ENCODE data around the gene QSOX2.

Gene QSOX2

DNA sequence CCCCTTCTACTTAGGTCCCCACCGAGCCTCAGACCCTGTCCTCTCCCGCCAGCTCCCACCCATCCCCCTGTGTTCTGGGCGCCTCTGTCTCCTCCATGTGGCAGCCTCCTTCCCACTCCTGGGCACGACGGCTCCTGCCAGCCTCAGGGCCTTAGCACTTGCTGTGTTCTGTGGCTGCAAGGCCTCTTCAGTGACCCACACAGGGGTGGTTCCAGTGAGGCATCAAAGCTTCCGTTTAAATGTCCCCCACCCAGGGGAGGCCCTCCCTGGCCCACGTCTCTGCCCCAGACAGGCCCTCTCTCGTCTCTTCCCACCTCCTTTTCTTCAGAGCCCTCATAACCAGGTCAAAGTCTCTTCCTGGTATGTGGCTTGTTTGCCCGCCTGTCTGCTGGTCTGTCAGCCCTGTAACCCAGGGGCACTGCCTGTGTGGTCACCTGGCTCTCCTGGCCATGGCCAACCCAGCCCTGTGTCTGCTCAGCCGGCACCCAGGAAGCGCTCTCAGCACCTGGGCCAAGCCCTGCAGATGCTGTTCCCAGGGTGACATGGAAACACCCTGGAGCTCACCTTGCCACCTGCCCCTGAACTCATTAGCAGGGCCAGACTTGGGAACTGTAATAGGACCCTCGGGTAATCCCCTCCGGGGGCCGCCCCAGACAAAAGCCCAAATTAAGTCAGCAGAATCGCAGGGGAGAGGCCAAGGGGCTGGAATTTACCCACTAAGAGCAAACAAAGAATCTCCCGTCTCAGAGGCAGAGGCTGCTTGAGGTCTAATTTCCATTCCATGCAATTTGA is 74.4 kb downstream of the QSOX2 start:
- peak; percentile 57 for DNase-seq

DNA sequence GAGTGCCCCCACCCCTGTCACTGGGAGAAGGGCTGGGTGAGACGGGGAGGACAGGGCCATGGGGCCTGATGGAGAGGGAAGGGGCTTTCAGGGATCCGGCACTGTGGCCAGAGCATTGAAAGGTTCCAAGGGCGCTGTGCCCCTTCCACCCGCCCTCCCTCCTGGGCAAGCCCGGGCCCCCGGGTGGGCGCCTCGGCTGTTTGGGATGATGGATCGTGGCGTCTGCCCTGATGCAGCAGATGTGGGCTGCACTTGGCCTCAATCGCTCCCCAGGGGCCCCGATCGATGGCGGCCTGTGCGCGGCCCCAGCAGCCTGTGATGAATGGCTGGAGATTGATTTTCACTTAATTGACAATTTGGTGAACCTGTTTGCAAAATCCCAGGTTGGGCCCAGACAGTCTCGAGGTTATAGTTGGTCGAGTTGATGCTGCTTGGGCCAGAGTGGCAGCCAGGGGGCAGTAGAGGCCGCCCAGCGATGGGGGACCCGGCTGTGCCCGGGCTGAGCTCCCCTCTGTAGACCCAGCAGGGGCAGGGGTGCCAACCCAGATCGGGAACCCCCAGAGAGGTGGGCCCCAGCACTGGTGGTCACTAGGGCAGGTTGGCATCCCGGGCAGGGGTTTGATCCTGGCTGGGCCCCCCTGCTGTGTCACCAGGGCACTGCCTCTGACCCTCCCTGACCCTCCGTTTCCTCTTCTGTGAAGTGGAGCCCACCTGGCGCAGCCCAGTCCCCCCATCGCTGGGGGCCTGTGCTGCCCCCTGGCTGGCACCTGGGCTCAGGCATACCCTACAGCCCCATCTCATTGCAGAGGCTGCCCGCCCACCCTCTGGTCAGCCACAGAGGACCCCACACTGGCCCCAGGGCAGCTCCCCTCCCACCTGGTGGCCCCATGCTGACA is 75.4 kb downstream of the QSOX2 start:
- no peak for DNase-seq

DNA sequence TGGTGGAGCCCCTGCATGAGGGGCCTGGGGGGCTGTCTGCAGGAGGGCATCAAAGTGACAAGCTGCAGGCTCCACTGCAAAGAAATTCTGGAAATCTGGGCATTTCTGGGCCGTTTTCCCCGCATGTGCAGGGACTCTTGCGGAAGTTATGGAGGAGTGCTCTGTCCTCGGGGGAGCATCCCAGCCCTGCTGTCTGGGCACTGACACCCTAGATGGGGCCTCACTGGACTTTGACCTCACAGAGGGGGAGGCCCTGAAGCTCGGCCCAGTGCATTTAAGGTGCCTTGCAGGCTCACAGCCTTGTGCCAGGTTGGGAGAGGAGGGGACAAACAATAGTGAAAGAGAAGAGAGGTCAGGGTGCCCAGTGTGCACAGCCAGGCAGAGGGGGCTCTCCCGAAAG is 76.1 kb downstream of the QSOX2 start:
- DNase-seq = no peak

DNA sequence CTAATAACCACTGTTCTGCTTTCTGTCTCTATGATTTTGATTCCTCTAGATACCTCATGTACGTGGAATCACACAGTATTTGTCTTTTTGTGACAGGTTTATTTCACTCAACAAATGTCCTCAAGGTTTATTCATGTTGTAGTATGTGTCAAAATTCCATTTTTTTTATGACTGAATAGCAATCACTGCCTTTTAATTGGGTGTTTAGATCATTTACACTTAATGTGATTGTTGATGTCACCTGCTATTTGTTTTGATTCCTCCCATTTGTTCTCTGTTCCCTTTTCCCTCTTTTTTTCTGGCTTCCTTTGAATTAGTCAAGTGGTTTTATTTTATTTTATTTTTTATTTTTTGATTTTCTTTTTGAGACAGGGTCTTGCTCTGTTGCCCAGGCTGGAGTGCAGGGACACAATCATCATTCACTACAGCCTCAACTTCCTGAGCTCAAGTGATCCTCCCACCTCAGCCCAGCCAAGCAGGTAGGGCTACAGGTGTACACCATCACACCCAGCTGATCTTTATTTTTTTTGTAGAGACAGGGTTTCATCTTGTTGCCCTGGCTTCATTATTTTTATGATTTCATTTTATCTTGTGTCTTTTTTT is 82.3 kb downstream of the QSOX2 start:
- DNase-seq = no peak

DNA sequence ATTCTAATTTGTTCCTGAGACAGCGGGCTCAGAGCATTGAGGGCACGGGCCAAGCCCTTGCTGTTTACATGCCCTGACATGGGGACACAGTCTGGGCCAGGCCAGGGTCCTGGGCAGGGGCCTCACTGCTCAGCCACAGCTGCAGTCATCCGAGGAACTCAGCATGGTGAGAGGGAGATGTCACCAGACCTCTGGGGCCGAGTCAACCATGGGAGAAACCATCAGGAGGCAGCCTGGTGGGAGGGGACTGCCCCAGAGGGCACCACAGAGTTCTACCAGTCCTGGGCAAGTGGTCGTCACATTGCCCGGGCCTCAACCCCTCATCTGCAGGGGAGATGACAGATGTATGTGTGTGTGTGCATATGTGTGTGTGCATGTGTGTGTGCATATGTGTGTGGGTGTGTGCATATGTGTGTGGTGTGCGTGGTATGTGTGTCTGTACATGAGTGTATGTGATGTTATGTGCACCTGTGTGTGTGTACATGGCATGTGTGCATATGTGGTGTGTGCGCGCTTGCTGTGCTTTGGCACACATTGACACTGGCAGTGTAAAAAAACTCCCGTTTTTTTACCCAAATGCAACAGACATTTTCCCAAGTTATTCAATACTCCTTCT is 84.5 kb downstream of the QSOX2 start:
- DNase-seq = no peak

DNA sequence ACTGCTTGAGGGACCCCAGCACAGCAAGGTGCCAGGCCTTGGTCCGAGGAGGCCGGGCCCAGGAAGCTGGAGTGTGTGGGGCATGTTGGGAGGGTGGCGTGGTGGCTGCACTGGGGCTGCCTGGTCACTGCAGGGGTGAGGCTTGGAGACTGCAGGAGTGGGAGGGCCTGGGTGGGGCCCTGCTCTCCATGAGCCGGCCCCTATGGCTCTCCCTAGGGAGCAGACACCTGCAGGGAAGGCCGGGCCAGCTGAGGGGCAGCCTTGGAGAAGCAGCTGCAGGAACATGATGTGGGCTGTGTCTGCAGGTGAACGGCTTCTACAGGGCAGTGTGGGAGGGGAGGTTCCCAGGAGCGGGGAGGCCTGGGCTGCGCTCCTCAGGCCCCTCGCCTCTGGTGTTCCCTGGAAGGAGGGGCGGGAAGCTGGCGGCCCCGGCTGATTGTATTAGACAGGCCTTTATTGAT is 85.2 kb downstream of the QSOX2 start:
- DNase-seq = peak; percentile 85

DNA sequence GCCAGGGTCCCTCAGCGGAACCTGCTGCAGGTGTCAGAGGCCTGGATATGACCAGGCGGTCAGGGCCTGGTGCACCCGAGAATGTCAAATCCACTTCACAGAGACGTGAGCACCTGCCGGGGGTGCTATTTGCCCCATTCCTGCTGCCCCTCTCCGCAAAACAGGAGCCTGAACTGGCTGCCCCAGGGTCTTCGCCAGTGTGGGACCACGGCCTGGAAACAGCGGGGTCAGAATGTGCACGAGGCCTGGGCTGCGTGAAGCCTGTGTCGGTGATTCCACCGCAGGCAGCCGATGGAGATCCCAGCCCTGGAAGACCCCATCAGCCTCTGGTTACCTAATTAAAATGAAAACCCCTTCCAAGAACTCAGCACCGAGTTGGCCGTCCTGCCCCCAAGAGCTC is 85.8 kb downstream of the QSOX2 start:
- DNase-seq = no peak

DNA sequence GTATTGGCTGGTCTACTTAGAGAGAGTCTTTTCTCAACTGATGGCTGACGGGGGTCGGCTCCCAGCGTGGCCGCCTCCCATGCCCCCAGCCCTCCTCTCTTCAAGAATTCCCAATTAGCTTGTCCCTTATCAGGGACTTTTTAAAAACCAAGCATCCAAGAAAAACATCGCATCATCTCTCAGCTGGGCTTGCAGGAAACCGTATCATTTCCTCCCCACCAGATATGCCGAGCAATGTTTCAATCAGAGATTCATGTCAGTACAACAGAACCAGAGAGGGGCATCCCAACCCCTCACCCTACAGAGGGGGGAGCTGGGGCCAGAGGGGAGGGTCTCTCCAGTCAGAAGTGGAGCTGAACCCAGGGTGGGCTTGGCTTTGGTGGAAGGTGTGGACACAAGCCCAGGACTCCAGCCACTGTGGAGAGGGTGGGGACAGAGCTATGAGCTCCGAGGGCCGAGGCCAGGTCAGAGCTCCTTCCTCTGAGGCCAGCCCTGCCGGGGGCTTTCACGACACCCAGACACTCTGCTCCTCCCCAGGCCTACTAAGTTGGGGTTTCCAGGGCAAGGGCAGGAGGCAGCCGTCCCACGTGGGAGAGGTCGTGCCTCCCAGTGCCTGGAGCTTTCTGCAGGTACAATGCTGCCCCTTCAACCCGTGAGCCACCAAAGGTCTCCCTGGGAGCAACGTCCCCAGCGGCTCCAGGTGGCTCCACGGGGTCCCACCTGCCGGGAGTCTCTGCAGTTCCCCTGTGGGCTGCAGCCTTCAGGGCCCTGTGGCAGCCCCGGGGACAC is 87.9 kb downstream of the QSOX2 start:
- DNase-seq = no peak
